HG03139 (cell line): ENCODE results near the gene LYPD1.
"Not testable (repeated sequence)": the region's sequence is repeated elsewhere in the genome, so short reads cannot be mapped to it uniquely, and the experiment has no call there.

Experiments
- ATAC-seq: cut with Tn5 transposase; IDR thresholded peaks from one replicate; pipeline ENCODE4 v1.9.1; 2021; ENCODE audit not compliant: unreplicated experiment

LYPD1 gene, protein sequence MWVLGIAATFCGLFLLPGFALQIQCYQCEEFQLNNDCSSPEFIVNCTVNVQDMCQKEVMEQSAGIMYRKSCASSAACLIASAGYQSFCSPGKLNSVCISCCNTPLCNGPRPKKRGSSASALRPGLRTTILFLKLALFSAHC

DNA sequence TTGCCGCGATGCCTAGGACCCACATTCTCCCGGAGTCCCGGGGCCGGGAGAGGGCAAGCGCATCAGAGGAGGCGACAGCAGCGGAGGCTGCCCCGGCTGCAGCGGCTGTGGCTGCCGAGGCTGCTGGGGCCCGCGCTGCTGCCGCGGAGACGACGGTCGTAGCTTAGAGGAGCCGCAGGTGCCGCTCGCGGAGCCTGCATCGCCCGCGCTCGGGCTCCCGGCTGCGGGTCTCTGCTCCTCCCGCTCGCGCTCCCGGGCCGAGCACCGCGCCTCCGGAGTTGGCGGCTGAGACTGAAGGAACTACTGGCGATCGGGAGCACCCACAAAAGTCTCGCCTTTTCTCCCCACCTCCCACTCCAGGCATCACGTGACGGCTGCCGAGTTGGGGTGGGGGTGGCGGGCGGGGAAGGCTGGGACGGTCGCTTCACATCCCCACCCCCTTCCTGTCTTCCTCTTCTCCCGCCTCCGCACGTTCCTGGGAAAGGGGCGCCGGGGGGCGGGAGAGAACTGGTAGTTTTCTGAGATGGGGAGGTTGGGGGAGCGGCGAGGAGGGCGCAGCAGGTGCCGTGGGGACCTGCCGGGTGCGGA, at the start of gene LYPD1:
LYPD1 (minus strand) TSS at position 298 of the 588 bp plus-strand sequence; CDS start at position 25, 273 bp downstream.
- ATAC-seq = no peak

GRCh38 chr2:132719480-132719879, 49.5 kb upstream of the LYPD1 start:
- no peak for ATAC-seq

- ATAC-seq = no peak
Measured at GRCh38 chr2:132716954-132717353, 46.9 kb upstream of the LYPD1 start.

DNA sequence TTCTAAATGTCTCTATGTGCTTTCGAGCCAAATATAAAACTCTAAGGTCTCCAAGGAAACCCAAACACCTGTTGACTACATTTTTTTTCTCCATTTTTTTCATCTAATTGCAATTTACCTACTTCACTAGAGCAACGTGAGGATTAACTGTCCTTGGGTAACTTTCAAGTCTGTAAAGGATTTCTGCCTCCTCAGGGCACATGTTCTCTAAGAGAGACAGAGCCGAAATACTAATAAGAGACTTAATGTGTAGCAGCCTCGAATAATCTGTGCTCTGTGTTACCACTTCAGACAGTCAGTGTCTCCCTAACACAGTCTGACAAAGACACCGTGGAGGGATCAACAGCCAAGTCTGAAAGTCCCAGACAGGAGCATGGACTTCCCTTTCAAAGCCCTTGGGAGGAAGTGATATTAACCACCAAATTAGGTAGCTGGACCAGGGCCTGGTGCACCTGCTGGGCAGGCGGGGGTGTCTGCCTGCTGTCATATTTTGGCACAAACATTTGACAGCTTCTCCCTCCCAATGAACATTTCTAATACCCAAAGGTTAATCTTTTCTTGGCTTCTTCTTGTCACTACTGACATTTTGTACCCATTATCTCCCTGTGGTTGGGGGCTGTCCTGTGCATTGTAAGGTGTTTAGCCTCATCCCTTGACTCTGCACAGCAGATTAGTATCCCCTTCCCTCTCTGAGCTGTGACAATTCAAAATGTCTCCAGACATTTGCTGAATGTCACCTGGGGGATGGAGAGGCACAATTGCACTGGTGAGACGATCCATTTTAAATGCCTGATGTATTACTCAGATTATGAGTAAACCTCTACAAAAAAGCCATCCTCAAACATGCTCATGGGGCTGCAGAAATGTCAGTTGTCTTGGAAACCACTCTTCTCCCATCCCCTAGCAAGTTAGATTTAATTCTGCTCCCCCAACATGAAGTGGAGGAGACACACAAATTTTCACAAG, 45.7 kb upstream of the LYPD1 start:
- peak; percentile 66 for ATAC-seq

GRCh38 chr2:132703396-132703795, 33.4 kb upstream of the LYPD1 start:
- no peak for ATAC-seq

GRCh38 chr2:132701810-132702209, 31.8 kb upstream of the LYPD1 start:
- no peak for ATAC-seq

DNA sequence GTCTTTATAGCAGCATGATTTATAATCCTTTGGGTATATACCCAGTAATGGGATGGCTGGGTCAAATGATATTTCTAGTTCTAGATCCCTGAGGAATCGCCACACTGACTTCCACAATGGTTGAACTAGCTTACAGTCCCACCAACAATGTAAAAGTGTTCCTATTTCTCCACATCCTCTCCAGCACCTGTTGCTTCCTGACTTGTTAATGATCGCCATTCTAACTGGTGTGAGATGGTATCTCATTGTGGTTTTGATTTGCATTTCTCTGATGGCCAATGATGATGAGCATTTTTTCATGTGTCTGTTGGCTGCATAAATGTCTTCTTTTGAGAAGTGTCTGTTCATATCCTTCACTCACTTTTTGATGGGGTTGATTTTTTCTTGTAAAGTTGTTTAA, 29.8 kb upstream of the LYPD1 start:
- not testable (repeated sequence) for ATAC-seq

DNA sequence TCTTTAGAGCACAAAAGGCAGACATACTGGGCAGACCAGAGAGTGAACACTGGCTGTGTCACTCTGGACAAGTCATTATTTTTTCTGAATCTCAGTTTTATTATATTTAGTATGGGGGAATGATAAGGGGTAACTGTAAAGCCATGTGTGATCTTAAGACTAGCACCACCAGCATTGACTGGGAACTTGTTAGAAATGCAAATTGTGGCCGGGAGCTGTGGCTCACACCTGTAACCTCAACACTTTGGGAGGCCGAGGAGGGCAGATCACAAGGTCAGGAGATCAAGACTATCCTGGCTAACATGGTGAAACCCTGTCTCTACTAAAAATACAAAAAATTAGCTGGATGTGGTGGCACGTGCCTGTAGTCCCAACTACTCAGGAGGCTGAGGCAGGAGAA, 28.3 kb upstream of the LYPD1 start:
- ATAC-seq = not testable (repeated sequence)

GRCh38 chr2:132697556-132698205, 27.7 kb upstream of the LYPD1 start:
- ATAC-seq = no peak

DNA sequence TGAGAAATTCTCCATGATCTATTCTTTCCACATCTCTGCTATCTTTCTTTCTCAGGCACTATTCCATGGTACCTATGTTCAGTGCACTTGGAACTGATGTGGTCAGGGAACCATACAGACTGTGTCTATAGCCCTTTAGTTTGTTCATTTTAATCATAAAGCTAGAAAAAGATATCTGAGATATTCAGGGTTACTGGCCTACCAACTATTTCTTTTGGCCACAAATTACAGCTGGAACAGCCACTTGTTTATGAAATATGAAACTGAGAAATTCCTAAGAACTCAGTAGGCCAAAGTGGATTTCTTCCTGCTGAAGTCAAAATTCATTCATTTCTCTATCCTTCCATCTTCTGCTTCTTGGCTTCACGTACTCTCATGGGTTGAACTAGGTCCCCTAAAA, 22.8 kb upstream of the LYPD1 start:
- ATAC-seq = no peak

DNA sequence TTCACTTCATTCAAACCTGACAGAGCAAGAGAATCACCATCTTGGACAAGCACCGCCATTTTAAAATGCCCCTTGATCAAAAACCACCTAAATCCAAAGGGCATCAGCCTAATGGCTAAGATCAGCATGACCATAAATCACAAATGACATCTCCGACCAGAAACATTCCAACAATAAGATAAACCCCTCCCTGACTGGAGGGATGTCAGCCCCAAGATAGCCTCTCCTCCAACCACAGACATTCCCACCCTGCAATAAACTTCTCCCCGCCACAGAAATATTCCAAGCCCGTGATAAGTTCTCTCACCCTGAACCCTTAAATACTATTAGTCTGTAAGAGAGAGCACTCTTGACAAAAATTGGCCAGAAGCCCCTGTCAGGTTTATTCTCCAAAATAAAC, 21.6 kb upstream of the LYPD1 start:
- ATAC-seq = no peak

DNA sequence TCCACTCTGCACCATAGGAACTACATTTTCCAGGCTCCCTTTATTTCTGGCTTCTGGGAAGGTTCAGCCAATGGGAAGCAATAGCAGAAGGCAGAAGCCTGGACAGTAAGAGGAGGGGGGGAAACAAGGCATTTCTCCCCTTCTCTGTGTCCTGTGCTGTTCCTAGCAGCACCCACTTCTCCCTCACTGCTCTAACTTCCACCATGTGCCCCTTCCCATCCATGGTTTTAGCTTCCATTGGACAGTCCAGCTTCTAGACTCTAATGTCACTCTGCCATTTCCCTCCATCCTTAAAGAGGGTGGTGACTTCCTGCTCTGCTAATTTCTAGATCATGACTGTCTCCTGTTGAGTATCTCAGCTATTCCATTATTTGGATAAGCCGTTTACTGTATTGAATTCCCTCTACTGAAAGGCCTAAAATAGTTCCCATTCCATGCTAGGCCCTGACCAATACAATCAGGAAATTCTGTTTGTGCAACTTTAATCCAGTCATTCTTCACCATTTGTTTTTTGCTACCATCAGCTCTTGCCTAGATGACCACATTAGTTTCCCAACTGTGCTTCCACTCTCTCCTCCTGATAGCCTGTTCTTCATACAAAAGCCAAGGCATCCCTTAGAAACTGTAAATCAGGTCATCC, 20.8 kb upstream of the LYPD1 start:
- no peak for ATAC-seq

DNA sequence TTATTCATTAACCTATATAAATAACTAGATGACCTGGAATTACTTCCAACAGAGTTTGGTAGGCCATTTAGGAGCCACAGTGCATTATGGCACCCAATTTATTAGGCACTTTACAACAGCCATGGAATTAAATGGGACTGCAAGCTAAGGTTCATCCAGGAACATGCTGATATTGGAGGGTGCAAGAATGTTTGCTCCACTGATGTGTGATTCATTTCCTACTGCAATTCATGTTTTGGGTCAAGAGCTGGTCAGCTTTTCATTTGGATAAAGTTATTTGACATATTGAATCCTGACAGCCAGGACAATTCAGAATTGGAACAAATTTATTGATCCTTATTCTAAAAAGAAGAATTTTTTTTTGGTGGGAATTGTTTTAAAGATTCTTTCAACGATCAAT, 11.8 kb upstream of the LYPD1 start:
- no peak for ATAC-seq

- ATAC-seq = no peak
Measured at GRCh38 chr2:132680544-132680943, 10.5 kb upstream of the LYPD1 start.

DNA sequence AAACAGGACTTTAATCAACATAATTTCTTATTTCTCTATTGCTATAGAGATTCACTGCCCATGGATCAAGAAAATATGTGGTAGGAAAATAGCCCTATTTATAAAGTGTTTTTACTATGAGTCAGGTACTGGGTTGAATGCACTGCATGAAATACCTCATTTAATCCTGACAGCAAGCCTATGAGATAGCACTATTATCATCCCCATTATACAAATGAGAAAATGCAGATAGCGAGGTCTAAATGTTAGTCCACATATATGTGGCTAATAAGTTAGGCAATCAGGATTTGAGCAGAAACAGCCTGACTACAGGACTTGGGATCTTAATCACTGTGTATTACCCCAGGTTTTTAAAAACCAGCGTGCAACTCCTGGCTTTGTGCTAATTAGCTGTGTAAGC, 8.5 kb upstream of the LYPD1 start:
- ATAC-seq = no peak

- ATAC-seq = no peak
Measured at GRCh38 chr2:132677661-132678060, 7.7 kb upstream of the LYPD1 start.

DNA sequence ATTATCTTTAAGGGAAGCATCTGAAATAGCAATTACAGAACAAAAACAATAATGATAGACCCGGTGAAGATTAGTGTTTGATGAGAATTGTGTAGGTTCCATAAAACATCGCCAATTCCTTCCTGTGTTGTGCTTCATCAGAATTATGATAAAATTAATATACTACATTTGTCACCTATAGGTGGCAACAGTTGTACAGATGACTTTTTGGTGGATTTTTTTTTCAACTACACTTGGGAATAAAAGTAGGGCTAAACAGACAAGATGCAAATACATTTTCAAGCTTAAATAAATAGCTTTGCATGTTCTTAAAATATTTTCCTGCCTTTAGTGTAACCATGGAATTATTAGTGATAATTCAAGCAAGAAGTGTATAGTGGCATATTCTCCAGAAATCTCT, 7.0 kb upstream of the LYPD1 start:
- ATAC-seq = no peak

GRCh38 chr2:132671151-132671835, 1.3 kb upstream of the LYPD1 start:
- ATAC-seq = no peak

DNA sequence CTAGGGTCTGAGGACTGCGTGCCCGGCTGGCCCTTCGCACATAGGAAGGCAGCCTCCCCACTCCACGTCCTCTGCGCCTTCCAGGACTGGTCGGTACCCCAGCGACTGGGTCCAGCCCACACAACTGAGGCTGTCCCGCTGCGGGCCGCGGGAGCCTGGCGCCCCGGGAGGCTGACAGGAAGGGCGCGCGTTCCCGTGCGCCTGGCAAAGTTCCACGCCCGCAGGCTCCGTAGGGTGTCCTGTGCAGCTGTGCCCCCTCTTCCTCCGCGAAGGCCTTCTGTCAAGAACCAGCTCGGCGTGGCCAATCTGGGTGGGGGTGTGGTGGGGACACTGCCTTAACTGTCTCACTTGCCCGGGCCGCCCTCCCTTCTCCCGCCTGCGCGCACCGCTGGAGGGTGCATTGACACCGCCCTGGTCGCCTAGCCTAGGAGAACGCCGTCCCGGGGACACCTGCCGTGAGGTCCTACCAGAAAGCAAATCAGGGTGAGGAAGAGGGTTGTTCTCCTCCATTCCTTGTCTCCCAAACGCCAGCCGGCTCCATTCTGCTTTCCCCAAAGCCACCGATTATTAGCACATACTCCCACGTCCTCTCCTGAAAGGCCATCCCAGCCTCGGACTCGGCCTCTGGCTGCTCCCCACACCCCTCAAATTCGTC, 618 bp upstream of the LYPD1 start:
- no peak for ATAC-seq
